NCI-H1417 treated with DMSO at 0.1 percent for 48 hours (cell line): ENCODE results near the gene BTBD16.

ENCODE experiments used
- DNase-seq: peaks from one replicate; lab custom pipeline; 2025; lab: John Stamatoyannopoulos, UW

Gene BTBD16

DNA sequence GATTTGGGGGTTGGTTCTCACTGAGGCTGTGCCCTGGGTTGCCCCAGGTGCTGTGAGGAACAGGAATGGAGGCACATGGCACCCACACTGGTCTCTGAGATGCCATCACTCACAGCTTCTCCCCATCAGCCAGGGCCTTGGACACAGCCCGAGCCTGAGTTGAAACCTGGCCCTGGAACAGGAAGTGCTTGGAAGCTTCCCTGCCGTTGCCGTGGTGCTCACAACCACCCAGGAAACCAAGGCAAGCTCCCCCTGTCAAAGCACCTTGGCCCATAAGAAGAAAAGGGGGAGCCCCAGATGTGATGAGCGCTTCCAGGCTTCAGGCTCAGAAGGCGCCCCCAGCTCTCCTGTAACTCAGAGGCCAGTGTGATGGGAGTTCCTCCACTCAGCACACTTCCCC is at the start of gene BTBD16:
TSS of gene BTBD16 (plus strand) at position 221 of the 400 bp plus-strand sequence. CDS start 3,786 bp downstream, outside the sequence.
- DNase-seq = no peak

GRCh38 chr10:122221958-122222357 is 49.1 kb upstream of the BTBD16 start:
- DNase-seq = no peak

DNA sequence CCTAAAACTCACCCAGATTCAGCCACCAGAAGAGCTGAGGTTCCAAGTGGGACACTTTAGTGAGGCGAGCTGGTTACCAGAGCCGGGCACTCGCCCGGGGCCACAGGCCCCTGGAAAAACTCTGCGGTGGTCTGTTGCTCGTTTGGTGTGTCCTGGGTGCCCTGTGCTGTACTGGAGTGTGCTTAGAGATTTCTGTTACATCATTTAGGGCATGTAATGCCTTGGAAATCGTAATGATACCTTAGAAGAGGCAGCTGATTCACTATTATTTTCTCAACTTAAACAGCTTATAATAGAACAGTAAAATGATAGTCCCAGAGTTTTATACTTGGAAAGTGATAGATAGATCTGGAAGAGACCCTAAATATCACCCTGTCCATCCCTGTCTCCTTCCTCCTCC is 48.5 kb upstream of the BTBD16 start:
- DNase-seq = no peak

GRCh38 chr10:122224159-122224558 is 46.9 kb upstream of the BTBD16 start:
- no peak for DNase-seq

GRCh38 chr10:122225330-122225729 is 45.8 kb upstream of the BTBD16 start:
- DNase-seq = no peak

DNA sequence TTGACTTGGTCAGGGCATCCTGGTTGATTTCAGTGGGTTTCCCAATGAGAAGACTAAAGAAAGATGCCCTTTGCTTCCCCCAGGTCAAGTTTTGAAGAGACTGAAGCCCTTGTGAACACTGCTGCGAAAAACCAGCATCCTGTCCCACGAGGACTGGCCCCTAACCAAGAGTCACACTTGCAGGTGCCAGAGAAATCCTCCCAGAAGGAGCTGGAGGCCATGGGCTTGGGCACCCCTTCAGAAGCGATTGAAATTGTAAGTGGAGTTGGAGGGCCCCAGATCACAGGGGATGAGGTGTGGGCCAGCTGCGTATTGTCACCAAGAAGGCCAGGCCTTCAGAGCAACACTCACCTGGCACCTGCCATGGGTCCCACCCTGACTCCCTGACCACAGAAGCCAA is 43.3 kb upstream of the BTBD16 start:
- no peak for DNase-seq

DNA sequence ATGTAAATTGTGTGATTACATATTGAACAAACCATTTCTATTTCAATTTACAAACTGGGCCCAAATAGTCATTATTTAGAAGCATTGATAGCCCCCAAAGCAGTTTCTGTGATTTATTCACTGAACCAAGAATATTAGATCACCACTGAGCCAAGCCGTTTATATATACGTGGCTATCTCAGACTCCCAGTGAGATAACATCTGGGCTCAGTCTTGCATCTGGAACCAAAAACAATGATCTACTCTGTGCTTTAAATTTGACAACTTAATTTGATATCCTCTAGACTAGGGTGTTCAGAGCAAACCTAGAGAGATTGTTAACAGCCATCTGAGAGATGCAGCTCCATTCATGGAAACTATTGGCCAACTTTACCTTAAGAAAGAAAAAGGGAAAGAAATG is 41.4 kb upstream of the BTBD16 start:
- no peak for DNase-seq

DNA sequence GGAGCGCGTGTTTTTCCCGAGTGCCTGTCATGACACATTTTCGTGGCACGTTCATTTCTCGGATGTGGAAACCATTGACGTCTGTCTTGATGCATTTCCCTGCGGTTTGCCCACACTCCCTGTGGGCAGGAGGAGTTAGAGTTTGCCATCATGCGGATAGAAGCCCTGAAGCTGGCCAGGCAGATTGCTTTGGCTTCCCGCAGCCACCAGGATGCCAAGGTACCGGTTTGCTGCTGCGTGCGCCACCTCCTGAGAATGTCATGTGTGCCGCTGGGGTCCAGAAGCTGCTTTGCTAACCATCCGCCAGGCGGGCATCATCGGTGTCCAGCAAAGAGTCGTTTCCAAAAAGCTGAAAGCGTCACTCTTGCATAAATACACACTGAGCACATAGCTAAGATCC is 40.9 kb upstream of the BTBD16 start:
- no peak for DNase-seq

DNA sequence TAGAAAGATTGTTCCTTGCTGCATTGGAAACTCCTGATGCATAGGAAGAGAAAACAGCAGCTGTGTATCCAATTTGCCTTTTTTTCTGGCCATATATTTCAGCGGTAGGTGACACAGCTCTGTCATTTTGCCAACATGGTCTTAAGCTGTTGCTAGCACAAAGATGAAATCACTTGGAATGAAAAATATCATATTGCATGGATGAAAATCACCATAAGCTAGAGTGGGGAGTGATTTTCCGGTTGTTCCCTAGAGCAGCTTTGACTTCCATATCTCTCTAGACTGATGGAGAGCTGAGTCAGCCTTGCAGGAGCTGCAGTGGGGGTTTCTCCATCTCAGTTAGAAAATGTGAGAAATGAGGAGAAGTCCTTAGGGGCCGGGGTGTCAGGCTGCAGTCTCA is 38.3 kb upstream of the BTBD16 start:
- no peak for DNase-seq

DNA sequence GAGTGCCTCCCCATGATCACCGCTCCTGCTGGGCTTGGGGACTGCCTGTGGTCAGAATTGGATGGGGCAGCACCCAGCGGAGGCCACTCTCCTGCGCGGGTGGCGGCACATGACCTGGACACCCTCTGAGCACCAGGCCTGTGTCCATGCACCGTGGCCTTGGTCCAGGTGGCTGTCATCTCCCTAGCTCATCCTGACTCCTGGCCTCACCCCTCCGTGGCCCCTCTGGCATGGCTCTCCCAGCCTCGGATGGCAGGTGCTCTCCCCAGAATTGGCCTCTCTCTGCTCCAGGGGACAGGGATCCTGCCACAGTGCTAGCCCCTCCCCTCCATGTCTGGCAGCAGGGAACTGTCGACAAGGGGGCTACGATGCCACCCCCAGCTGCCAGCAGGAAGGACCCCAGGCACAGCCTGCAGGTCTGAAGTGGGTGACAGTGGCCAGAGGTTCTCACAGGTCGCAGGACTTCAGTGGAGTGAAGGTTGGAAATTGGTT is 37.2 kb upstream of the BTBD16 start:
- DNase-seq = no peak

DNA sequence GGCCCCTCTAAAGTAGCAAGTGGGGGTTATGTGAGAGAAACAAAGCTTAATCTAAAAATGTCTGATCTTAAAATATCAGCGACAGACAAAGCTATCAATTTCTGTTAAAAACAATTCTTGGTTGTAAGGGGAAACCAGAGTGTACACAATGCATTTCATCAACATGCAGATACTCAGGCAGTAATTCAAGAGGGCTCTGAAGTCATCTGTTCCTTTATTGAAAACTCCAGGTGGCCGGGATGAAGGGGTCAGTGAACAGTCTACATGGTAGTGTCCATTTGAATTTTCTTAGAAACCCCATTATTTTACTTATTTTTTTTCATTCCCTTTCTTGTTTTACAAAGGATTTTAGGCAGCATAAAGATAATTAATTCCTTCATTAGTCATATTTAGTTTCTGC is 36.7 kb upstream of the BTBD16 start:
- DNase-seq = peak; percentile 6

- DNase-seq = no peak
These were observed 34.3 kb upstream of the BTBD16 start for GRCh38 chr10:122236690-122237306.

GRCh38 chr10:122237331-122237990 is 33.6 kb upstream of the BTBD16 start:
- no peak for DNase-seq

GRCh38 chr10:122239578-122240257 is 31.4 kb upstream of the BTBD16 start:
- no peak for DNase-seq

- no peak for DNase-seq
These were observed 30.7 kb upstream of the BTBD16 start for GRCh38 chr10:122240401-122240800.

DNA sequence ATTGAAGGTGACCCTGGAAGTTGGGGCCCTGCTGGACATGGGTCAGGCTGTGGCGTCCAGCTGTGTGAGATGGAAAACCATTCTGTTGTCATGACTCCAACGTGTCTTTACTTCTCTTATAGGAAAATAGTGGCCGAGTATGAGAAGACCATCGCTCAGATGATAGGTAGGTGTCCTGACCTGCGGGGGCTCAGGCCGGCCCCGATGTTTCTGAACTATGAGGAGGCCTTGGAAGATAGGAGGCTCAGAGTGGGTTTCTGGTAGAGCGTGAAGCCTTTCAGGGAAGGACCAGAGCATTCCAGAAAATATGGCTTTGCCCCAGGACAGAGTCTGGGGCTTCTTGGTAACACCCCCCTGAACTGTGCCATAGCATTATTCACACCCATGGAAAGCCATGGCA is 29.3 kb upstream of the BTBD16 start:
- DNase-seq = no peak

GRCh38 chr10:122243550-122243949 is 27.5 kb upstream of the BTBD16 start:
- DNase-seq = no peak

GRCh38 chr10:122244001-122244975 is 26.8 kb upstream of the BTBD16 start:
- DNase-seq = no peak

GRCh38 chr10:122245136-122245535 is 26.0 kb upstream of the BTBD16 start:
- no peak for DNase-seq

DNA sequence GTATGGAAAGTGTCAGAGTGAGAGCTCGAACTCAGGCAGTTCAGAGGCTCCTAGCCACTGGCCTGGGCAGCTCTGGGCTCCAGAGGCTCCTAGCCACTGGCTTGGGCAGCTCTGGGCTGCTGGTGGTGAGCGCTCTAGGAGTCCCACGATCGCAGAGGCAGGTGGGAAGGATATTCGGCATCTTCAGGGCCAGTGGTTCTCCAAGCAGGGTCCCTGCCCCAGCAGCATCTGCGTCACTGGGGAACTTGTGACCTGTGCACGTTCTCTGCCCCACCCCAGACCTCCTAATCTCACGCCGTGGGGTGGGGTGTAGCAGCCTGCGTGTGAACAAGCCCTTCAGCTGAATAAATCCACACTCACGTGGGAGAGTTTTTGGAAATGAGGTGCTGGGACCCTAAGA is 25.2 kb upstream of the BTBD16 start:
- no peak for DNase-seq

- DNase-seq = no peak
These were observed 24.1 kb upstream of the BTBD16 start for GRCh38 chr10:122246830-122247520.
